Tibial nerve (tissue), 3 donors: ENCODE measurements around the gene LIPC.

Source experiments
- POLR2A ChIP-seq, 2 donors: fragments of 450-650 bp; IDR thresholded peaks; one replicate each; pipeline ENCODE4 v1.6.1; 2017; ENCODE audit warnings: antibody characterized with exemption in 2 of 2, mild to moderate bottlenecking in 2 of 2, moderate library complexity in 2 of 2
- TF ChIP-seq, protein P1 (sequence below), 5 experiments: fragments of 200-600 bp in 3 of 5; fragments of 450-650 bp in 2 of 5; sonication (generic) in 3 of 5; IDR thresholded peaks; one replicate each; pipeline ENCODE4 v1.5.1; 2016 to 2019; ENCODE audit warnings: antibody characterized with exemption in 5 of 5, mild to moderate bottlenecking in 3 of 5, moderate library complexity in 2 of 5

DNA sequence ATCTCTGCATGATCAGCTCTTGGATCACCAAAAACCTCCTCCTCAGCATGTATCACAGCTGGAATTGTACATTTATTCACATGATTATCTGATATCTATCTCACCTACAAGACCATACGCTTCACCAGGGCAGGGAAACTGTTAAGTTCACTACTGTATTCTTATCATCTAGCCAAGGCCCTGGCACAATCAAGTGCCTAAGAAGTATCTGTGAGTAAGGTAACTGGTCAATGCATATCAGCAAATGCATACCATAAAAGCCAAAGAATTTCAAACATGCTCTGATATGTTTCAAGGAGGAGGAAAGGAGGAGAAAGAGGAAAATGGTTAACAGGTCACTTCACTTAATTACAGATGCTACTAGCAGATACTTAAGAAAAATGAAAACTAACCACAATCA is 158.4 kb downstream of the LIPC start:
- TF ChIP-seq, protein P1, sequence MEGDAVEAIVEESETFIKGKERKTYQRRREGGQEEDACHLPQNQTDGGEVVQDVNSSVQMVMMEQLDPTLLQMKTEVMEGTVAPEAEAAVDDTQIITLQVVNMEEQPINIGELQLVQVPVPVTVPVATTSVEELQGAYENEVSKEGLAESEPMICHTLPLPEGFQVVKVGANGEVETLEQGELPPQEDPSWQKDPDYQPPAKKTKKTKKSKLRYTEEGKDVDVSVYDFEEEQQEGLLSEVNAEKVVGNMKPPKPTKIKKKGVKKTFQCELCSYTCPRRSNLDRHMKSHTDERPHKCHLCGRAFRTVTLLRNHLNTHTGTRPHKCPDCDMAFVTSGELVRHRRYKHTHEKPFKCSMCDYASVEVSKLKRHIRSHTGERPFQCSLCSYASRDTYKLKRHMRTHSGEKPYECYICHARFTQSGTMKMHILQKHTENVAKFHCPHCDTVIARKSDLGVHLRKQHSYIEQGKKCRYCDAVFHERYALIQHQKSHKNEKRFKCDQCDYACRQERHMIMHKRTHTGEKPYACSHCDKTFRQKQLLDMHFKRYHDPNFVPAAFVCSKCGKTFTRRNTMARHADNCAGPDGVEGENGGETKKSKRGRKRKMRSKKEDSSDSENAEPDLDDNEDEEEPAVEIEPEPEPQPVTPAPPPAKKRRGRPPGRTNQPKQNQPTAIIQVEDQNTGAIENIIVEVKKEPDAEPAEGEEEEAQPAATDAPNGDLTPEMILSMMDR (IDR thresholded peaks at IDR 0.05), result no peak
- no peak for TF ChIP-seq POLR2A (IDR thresholded peaks at IDR 0.05)
